ENCODE results near the gene GART. TPM values are rescaled to one million over a fixed set of nuclear protein-coding genes. Genes with fewer than 3 reads are reported as not detected.

GART gene
- total RNA-seq, 1 experiment from 2014 or later, result 142 TPM

- H3F3A ChIP-seq (ENCODE audit: low read length, unreplicated experiment), result no peaks in the 10 kb centered on the region
- H3K4me1 ChIP-seq (ENCODE audit: insufficient read depth, low read length), result no peaks in the 10 kb centered on the region
- no peak overlapping the region for H3K4me2 ChIP-seq (ENCODE audit: low read length)
- ATAC-seq, result no peak
- peaks cover 59% of the 10 kb centered on the region for H4K20me1 ChIP-seq (ENCODE audit: low read length)
- intact Hi-C loops (cut with micrococcal nuclease), result no loop called here
- peaks cover 79% of the 10 kb centered on the region for H3K79me2 ChIP-seq (ENCODE audit: low read length)
- BruUV-seq (replicated peaks), result no TSS peak
- TF ChIP-seq CTCF (conservative IDR thresholded peaks at IDR 0.05; ENCODE audit: low read depth, low read length) (no peak), EZH2 (IDR thresholded peaks at IDR 0.05; ENCODE audit: low read length, unreplicated experiment) (no peak), EZH2phosphoT487 (IDR thresholded peaks at IDR 0.05; ENCODE audit: borderline replicate concordance, low read length) (no peak)
- H3K9me3 ChIP-seq (ENCODE audit: low read length), result no peaks in the 10 kb centered on the region
- H3K9me2 ChIP-seq (replicated peaks; ENCODE audit: low read length), result no peaks in the 10 kb centered on the region
- ChIA-PET CTCF (no interaction called here), POLR2A (ENCODE audit: unreplicated experiment) (no interaction called here)
- H3K27me3 ChIP-seq (ENCODE audit: low read length), result no peaks in the 10 kb centered on the region
- no peak overlapping the region for H2AFZ ChIP-seq (ENCODE audit: low read length)
- no peak overlapping the region for H3K9ac ChIP-seq (ENCODE audit: low read length)
- H3K4me3 ChIP-seq (ENCODE audit: low read length), result no peak overlapping the region
- no peak for DNase-seq
- H3K36me3 ChIP-seq (ENCODE audit: low read depth, low read length), result peaks cover 79% of the 10 kb centered on the region
- no peak overlapping the region for H3K27ac ChIP-seq (ENCODE audit: low read length)
Observed at GRCh38 chr21:33561373-33561772, 19.5 kb upstream of the GART start.

GRCh38 chr21:33560965-33561364 is 19.0 kb upstream of the GART start:
- POLR2A ChIA-PET (ENCODE audit: unreplicated experiment), result no interaction called here
- TF ChIP-seq EZH2 (IDR thresholded peaks at IDR 0.05; ENCODE audit: low read length, unreplicated experiment), result no peak
- no peak for TF ChIP-seq EZH2phosphoT487 (IDR thresholded peaks at IDR 0.05; ENCODE audit: borderline replicate concordance, low read length)
- TF ChIP-seq CTCF (conservative IDR thresholded peaks at IDR 0.05; ENCODE audit: low read depth, low read length), result no peak
- Histone ChIP-seq H3K27me3 (ENCODE audit: low read length) (no peaks in the 10 kb centered on the region), H3K4me2 (ENCODE audit: low read length) (no peak overlapping the region), H3K9me3 (ENCODE audit: low read length) (no peaks in the 10 kb centered on the region), H3K9ac (ENCODE audit: low read length) (no peak overlapping the region), H3K79me2 (ENCODE audit: low read length) (peaks cover 83% of the 10 kb centered on the region), H3K4me3 (ENCODE audit: low read length) (no peak overlapping the region), H3F3A (ENCODE audit: low read length, unreplicated experiment) (no peaks in the 10 kb centered on the region), H3K27ac (ENCODE audit: low read length) (no peak overlapping the region), H3K36me3 (ENCODE audit: low read depth, low read length) (peaks cover 79% of the 10 kb centered on the region), H2AFZ (ENCODE audit: low read length) (no peak overlapping the region), H4K20me1 (ENCODE audit: low read length) (peaks cover 62% of the 10 kb centered on the region), H3K4me1 (ENCODE audit: insufficient read depth, low read length) (no peaks in the 10 kb centered on the region), H3K9me2 (replicated peaks; ENCODE audit: low read length) (no peaks in the 10 kb centered on the region)
- BruUV-seq (replicated peaks), result no TSS peak
- DNase-seq, result no peak
- ATAC-seq, result no peak
- CTCF ChIA-PET, result no interaction called here
- intact Hi-C loops (cut with micrococcal nuclease), result no loop called here

- no peak for TF ChIP-seq CTCF (conservative IDR thresholded peaks at IDR 0.05; ENCODE audit: low read depth, low read length)
- no peak for TF ChIP-seq EZH2 (IDR thresholded peaks at IDR 0.05; ENCODE audit: low read length, unreplicated experiment)
- TF ChIP-seq EZH2phosphoT487 (IDR thresholded peaks at IDR 0.05; ENCODE audit: borderline replicate concordance, low read length), result no peak
- no peaks in the 10 kb centered on the region for H3K4me1 ChIP-seq (ENCODE audit: insufficient read depth, low read length)
- intact Hi-C loops (cut with micrococcal nuclease), result no loop called here
- no TSS peak for BruUV-seq (replicated peaks)
- ChIA-PET CTCF (no interaction called here), POLR2A (ENCODE audit: unreplicated experiment) (no interaction called here)
- no peak overlapping the region for H3K27ac ChIP-seq (ENCODE audit: low read length)
- H3F3A ChIP-seq (ENCODE audit: low read length, unreplicated experiment), result no peaks in the 10 kb centered on the region
- no peaks in the 10 kb centered on the region for H3K27me3 ChIP-seq (ENCODE audit: low read length)
- no peak overlapping the region for H3K4me2 ChIP-seq (ENCODE audit: low read length)
- peaks cover 88% of the 10 kb centered on the region for H3K79me2 ChIP-seq (ENCODE audit: low read length)
- H3K36me3 ChIP-seq (ENCODE audit: low read depth, low read length), result peaks cover 82% of the 10 kb centered on the region
- no peak for DNase-seq
- ATAC-seq, result no peak
- no peak overlapping the region for H3K4me3 ChIP-seq (ENCODE audit: low read length)
- no peak overlapping the region for H3K9ac ChIP-seq (ENCODE audit: low read length)
- peaks cover 71% of the 10 kb centered on the region for H4K20me1 ChIP-seq (ENCODE audit: low read length)
- H3K9me3 ChIP-seq (ENCODE audit: low read length), result no peaks in the 10 kb centered on the region
- H3K9me2 ChIP-seq (replicated peaks; ENCODE audit: low read length), result no peaks in the 10 kb centered on the region
- H2AFZ ChIP-seq (ENCODE audit: low read length), result no peak overlapping the region
Observed at GRCh38 chr21:33559813-33560212, 17.9 kb upstream of the GART start.

All from PC-3 (cell line).